Hematopoietic multipotent progenitor cell treated with erythropoietin and hydrocortisone succinate and interleukin-3 and kit ligand, for 17 days (in vitro differentiated cells): ENCODE data around the gene RBM47.
"Not testable (repeated sequence)": the region's sequence is repeated elsewhere in the genome, so short reads cannot be mapped to it uniquely, and the experiment has no call there.

ENCODE experiments used
- DNase-seq: peaks from one replicate; pipeline ENCODE4 v3.0.0-alpha.2; 2015; ENCODE audit warnings: low spot score

Gene RBM47

DNA sequence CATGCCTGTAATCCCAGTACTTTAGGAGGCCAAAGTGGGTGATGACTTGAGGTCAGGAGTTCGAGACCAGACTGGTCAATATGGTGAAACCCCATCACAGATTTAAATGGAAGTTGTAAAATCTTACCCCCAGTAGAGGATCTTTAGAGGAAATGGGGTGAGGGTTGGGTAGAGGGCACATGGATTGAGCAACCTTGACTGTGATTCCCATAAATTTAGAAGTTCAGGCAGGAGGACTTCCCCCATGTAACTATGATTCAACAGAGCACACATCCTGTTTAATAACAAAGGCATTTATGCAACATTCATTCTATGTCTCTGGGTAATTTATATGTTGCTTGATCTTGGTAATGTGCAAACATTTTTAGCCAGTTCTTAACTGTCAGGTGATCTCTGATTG lies 143.1 kb downstream of the RBM47 start:
- DNase-seq: no peak

DNA sequence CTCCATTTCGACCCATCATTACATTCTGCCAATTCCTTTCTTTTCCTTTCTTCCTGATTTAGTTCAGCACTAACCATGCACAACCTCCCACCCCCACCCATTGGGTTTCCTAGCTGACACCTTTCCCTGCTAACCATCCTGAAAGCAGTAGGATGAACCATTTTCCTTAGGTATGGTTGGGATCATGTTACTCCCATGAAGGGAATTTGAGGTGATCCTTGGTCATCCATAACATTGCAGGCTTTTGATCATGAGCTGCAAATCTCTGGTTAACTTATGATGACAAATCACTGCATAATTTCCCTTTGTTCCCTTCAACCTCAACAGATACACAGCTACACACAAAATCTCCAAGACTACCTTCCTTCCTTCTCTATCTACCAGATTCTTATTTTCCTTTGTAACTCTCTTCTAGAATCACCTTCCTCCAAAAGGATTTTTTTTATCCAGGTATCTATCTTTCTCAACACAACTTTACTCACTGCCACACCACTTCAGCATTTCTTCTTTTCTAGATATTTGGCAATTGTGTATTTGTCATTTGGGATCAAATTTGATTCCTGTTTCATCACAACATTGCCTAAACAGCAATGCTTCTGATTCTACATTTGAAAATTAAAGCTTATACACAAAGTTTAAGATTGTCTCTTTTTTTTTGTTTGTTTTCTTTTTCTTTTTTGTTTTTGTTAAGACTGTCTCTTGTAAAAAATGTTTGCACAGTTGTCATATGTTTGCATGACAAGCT lies 145.1 kb downstream of the RBM47 start:
- no peak for DNase-seq

DNA sequence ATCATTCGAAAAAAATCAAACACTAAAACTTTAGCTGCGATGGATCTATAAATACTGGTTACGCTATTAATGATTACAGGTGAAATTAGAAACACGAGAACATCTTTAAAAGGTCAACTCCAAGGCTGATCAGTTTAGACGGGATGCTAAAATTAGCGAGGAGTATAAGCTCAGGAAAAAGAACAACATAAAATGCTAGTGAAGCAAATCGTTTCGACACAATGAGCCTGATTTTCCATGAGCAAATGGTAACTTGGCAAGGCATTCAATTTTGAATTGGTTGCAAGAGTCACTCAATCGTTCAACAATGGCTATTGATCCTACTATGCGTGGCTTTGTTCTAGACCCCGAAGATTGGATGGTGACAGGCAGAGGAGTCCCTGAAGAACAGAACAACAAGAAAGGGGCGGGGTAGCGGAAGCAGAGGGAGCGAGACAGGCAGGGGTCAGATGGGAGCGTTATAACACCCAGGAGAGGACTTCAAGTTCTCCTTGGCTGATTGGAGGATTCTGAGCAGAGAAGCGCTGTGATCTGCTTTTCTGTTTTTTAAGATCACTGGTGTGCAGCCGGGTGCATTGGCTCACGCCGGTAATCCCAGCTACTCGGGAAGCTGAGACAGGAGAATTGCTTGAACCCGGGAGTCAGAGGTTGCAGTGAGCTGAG lies 146.5 kb downstream of the RBM47 start:
- DNase-seq: no peak

DNA sequence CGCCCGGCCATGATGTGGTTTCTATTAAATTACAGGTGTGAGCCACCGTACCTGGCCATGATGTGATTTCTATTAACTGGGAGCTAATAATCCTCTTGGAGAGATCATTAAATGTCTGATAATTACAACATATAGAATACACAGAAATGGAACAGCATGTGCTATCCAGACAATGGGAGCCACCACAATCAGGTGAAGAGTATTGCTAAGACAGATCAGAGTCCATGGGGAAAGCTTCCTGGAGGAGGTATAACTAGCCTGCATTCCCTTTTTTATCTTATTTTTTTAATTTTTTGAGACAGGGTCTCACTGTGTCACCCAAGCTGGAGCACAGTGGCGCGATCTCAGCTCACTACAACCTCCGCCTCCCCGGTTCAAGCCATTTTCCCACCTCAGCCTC lies 147.7 kb downstream of the RBM47 start:
- no peak for DNase-seq

DNA sequence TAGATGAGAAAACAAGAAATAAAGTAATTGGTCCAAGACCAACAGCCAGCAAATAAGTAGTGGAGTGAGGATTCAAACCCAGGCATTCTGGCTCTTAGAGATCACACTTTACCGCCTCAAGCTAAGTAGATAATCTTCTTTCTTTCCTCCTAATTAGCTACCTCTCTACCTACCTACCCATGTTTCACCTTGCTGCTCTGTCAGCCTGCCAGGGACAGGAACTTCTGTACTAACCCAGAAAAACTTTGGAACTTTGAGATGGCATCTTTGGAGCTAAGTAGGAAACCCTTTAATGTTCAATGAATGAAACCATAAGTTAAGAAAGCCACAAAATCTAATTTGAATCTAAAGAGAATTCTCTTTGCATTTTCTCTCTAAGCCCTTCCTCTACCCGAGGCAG lies 149.4 kb downstream of the RBM47 start:
- no peak for DNase-seq

DNA sequence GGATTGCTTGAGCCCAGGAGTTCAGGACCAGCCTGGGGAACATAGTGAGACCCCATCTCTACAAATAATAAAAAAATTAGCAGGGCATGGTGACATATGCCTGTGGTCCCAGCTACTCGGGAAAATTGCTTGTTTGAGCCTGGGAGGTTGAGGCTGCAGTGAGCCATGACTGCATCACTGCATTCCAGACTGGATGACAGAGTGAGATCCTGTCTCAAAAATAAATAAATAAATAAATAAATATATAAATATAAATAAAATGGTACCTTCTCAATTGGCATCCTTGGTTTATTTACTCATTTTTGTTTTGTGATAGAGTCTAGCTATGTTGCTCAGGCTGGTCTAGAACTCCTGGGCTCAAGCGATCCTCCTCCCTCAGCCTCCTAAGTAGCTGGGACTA lies 150.3 kb downstream of the RBM47 start:
- DNase-seq: no peak

DNA sequence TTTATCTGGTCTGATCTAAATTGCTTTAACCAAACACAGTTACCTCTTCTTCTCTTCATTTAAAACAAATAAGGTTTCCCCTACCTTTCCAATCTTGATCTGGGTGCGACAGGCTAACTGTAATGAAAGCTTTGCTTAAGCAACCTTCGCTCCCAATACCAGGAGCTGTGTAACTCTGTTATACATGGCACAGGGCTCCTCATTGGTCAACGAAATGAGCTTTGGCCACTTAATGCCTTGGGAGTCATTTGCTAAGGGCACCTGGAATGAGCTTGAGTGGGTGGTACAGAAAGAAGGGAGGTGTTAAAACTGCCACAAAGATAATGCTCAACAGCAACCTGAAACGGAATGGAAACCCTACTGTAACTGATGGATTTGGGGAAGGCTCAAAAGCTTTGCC lies 154.1 kb downstream of the RBM47 start:
- no peak for DNase-seq

DNA sequence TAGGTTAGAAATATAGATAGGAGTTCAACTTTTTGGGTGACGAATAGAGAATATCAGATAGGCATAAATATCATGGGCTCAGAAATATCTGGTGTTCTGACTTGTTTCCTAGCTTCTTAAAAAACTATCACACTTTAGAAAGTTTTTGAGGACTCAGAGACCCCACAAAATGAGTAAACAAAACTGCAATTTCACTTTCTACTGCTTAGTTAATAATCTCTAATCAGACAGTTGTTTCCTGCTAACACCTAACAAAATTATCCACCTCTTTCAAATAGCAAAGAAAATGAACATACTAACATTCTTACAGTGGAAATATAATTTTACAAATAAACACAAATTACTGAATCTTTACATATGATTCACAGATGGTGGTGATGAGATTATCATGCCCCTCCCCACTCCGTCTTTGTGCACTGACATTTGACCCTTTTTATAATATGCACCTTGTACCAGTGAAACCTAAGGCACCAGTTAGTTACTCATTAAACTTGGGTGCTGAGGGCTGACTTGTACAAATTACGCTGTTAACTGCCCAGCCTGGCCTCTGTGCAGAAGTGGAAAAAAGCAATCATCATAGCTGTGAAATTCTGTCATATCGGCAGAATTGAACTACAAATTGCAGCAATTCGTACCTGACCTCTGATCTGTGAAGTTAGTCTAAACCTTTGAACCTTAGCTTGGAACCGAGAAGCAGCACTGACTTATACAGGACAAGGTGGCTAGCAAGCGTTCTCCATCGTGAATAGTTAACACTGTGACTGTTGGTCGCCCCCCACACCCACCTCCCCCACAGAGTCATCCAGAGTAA lies 155.9 kb downstream of the RBM47 start:
- DNase-seq: no peak

DNA sequence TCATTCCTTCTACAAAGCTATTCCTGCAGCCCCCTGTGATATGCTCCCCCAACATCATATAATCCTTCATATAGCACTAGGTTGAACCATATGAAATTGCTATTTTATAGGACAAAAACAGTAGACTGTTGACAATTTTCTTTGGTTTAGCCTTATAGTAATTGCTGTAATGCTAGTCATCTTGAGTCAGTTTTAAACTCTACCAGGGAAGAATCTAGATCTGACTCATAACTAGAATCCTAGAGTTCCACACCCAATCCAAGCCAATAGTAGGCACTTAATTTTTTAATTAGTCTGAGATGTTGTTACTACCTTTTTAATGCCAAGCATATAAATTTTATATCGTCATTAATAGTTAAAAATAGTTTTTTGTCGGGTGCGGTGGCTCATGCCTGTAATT lies 157.7 kb downstream of the RBM47 start:
- DNase-seq: no peak

DNA sequence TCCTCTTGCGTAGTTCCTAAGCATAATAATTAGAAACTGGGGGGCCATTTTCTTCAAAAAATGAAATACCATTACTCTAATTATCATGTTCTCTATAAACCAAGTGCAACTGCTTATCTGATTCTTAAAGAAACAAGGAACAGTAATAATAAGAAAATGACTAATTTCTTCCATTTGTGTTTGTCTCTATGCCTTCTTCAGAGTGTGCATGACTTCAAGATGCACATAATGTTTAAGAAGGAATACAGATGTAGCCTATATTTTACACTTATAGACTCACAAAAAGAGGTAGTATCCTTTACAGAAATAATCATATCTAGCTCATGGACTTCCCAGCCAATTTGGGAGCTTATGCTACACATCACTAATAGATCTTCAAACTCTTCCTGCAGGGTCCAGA lies 162.9 kb downstream of the RBM47 start:
- DNase-seq: no peak

DNA sequence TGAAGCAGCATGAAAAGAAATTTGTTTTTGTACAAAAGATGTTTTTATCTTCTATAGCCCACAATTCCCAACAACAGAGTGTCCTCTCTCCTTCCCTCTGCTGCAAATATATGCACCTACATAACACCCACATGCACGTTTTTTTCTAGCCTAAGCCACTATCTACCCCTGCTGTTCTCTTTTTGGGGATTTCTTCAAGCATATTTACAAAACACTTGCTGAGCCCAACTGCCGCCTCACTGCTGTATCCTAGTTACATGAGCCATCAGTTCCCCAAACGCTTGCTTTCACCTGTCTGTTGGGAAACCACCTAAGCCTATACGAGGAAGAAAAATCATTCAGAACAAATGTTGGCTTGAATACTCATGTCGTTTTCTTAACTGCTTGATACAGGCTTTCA lies 167.3 kb downstream of the RBM47 start:
- DNase-seq: no peak

DNA sequence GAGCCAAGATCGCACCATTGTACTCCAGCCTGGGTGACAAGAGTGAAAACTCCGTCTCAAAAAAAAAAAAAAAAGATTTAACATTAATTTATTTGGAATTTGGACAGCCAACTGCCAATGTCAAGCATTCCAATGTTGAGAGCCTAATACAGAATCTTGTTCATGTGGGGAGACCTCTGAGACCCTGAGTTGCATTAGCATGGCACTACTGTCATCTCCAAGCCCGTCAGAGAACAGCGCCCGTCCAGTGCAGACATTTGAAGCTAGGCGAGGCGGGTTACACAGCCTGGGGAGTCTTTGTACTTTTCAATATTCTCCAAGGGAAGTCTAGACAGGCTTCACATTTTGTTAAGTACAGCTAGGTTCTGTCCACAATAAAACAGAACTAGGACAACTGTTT lies 167.8 kb downstream of the RBM47 start:
- DNase-seq: no peak

DNA sequence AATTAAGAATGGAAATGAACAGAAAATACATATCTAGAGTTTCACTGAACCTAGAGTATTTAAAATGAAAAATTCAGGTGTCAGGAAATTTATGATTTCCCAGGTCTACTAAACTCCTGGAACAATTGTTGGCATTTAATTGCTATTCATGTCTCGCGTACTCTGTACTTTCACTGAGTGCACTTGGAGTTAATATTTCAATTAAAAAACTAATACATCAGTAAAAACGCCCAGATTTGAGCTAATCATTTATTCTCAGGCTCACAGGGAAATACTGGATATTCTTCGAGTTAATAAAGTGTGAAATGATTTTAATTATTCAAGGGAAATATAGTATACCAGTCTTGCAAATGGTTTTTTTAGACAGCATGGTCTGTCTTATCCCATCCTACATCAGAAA lies 168.6 kb downstream of the RBM47 start:
- no peak for DNase-seq

DNA sequence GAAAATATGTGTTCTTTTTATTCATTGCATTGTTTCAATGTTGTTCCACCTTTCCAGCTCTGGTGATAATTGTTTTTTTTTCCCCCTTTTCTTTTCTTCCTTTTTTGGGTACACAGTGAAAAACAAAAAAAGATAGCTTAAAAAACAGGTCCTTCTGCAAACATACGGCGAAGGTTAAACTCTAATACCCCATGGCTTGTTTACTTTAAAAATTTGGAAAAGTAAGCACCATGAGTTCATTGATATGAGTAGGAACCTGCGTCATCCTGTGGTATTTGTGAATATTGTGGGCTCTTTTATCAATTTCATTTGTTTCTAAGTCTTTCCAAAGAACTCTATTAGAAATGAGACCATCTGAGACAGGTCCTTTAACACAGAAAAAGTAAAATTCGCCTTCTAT lies 171.0 kb downstream of the RBM47 start:
- no peak for DNase-seq

DNA sequence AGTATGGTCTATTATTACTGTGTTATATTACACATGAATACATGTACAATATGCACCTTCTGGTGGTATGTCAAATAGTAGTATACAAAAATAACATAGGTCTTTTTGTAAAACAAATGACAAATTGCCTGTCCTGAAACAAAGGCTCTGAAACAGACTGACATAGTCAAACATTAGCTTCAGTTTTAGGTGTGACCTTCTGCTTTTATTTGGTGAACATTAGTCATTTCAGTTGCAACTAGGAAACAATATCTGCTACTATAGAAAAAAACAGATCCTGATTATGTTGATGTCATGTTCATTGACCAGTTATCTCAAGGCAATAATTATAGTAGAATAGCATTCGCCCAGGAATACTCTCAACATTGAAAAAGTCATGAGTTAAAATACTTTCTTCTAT lies 171.6 kb downstream of the RBM47 start:
- DNase-seq: no peak

DNA sequence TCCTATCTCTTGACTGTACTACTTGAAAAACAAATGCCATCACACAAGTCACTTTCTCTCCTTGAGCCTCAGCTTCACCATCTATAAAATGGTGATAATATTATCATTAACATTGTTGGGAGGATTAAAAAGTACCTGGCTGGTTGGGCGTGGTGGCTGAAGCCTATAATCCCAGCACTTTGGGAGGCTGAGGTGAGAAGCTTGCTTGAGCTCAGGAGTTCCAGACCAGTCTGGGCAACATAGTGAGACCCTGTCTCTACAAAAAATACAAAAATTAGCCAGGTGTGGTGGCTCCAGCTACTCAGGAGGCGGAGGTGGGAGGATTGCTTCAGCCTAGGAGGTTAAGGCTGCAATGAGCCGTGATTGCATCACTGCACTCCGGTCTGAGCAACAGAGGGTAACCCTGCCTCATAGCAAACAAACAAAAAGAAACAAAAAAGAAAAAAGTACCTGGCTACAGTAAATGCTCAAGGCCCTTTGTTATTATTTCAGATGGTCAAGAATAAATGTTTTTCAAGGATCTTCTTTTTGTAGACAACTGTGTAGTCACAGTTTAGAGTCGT lies 174.2 kb downstream of the RBM47 start:
- no peak for DNase-seq

DNA sequence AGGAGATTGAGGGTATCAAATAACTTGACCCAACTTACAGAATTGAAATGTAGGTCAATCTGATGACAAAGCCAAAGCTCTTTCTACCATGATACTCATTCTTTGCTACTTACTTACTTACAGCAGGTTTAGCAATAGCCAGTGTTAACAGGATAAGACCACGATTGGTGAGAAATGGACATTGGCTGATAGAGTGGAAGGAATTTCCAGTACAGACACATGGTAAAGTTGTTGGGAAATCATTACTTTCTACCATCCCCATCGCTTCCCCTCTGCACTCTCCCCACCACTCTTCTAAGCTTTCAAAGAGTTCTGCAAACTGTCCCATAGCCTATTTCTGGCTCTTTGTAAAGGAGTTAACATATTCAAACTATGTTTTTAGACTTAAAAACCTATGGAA lies 174.8 kb downstream of the RBM47 start:
- DNase-seq: no peak

DNA sequence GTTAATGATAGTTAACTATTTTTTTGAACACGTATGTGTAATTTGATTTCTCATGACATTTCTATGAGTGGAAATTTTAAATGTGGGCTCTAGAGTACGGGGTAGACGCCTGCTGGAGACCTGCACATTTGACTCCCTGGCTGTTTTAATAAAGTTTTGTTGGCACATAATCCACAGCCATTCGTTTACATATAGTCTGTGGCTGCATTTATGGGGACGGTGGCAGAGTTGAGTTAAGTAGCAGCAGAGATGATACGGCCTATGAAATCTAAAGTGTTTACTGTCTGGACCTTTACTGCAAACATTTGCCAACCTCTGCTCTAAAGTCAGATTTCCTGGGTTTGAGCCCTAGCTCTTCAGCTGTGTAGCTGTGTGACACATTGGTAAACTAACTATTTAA lies 175.8 kb downstream of the RBM47 start:
- no peak for DNase-seq

DNA sequence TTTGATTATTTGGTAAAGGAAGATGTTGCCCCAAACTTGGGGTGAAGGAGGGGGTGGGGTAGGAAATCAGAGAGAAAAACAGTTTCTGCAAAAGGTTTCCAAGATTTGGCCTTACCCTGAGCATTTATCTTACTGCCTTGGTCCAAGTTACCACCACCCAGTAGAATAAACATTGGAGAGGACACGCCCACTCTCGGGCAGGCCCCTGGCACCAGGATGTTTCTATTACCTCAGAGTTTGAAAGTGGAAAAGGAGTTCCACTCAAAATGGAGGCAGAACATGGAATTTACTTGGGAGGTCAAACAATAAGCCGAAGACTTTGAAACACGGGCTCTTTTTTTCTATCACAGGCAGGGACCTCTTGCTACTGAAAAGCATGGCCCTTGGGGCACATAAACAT lies 180.8 kb downstream of the RBM47 start:
- DNase-seq: no peak

DNA sequence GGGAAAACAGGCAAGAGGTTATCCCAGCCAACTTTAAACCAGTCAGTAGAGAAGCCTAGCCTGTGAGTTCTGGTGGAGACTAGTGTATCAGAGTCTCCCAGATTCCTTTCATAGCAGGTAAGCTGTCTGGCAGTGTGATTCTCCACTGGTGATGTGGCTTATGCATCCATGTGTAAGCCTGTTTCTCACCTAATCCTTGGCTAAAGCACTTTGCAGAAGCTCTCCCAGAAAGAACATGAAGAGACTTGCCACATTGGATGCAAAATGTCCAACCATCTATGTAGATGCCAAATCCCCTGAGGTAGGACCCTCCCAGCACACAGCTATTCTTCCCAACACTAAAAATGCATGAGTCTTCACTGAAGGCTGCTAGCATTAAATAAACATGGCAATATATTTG lies 182.8 kb downstream of the RBM47 start:
- DNase-seq: no peak

DNA sequence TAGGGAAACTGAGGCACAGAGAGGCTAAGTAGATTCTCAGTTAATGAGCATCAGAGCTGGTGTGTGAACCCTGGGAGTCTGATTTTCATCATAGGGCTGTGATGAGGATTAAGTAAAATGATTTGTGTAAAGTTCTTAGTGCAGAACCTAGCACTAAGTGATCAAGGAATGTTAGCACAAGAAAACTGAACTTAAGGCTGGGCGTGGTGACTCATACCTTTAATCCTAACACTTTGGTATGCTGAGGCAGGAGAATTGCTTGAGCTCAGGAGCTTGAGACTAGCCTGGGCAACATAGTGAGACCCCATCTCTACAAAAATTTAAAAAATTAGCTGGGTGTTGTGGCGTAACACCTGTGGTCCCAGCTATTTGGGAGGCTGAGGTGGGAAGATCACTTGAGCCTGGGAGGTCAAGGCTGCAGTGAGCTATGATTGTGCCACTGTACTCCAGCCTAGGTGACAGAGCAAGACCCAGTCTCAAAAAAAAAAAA lies 183.4 kb downstream of the RBM47 start:
- not testable (repeated sequence) for DNase-seq

DNA sequence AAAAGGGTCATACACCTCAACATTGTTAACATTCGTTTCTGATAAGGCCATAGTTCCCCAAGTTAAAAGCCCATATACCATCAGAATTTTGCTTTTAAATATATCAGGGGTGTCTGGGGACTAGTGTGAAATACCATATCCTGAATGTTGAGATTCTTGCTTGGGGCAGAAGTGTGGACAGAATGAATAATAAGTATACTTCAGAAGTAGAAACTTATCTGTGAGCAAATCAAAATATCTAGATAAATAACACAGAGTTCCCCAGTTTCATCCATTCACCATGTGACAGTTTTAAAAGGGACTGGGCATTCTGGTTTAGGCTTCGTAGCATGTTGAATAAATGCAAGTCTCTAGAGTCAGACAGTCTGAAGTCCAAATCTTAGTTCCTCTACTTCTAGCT lies 184.0 kb downstream of the RBM47 start:
- DNase-seq: no peak

DNA sequence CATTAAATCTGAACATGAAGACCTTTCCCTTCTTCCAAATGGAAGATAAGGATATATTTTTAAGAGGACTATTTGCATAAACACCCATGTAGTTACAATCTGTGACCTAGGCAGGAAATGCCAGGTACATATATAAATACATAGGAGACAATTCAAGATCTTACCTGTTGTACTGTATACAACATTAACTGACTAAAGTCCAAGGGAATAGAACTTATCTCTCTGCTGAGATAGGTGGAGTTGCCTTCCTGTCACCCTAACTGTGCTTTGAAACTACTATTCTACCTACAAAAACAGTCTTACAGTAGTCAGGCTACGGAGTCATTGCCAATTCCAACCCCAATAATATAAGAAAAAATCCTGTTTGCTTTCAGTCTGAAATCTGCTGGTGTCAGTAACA lies 188.2 kb downstream of the RBM47 start:
- DNase-seq: no peak
